Activated CD4-positive, alpha-beta T cell treated with anti-CD3 and anti-CD28 coated beads, Interleukin-2, amount 50 U/mL, for 4 hours (primary cell): ENCODE results near the gene HLA-DRB1.
"Not testable (repeated sequence)": the region's sequence is repeated elsewhere in the genome, so short reads cannot be mapped to it uniquely, and the experiment has no call there.

Source experiments
- DNase-seq, 2 experiments: peaks; one replicate each; pipeline ENCODE4 v3.0.0-alpha.2; 2020

Gene HLA-DRB1

DNA sequence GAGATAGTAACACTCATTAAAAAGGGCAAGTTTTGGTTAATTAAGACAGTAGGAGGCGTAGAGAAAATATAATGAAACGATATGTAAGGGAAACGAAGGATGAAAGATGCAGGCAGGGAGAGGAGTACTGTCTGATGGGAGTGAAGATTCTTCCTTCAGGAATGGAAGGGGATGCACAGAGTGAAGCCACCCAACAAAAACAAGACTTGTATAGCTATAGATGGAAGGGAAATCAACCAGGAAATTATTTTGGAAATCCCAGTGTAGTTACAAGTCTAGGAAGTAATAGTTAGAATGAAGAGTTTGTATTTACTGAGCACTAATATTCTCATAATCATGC is 19.7 kb upstream of the HLA-DRB1 start:
- DNase-seq = no peak

DNA sequence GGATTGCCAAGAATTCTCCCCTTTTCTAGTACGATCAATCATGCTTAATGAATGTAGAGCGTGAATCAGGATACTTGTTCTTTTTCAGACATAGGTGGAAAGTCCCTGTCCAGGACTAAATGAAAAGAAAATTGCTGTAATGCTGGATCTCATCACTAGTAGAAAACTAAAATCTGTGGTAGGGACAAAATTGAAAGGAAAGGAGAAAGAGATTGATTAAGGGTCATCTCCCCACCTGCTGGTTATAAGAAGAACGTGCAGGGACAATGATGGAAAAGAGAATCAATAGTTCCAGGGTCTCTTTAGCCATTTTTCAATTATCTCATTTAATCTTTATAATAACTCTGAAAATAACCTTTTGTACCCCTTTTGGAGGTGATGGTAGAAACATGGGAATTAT is 18.7 kb upstream of the HLA-DRB1 start:
- DNase-seq = no peak

DNA sequence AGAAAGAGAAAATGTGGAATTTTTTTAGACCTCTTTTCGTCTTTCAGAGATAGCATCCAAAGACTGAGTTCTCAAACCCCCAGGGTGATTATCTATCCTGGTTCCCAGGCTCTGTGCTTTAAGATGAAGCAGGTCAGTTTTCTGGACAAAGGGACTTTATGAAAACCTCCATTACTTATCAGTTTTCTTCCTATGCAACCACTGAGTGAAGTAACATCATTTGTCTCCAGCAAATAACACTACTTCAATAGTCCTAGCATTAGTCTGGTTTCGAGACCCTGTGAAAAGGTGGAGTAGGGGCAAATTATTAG is 18.3 kb upstream of the HLA-DRB1 start:
- DNase-seq = no peak

DNA sequence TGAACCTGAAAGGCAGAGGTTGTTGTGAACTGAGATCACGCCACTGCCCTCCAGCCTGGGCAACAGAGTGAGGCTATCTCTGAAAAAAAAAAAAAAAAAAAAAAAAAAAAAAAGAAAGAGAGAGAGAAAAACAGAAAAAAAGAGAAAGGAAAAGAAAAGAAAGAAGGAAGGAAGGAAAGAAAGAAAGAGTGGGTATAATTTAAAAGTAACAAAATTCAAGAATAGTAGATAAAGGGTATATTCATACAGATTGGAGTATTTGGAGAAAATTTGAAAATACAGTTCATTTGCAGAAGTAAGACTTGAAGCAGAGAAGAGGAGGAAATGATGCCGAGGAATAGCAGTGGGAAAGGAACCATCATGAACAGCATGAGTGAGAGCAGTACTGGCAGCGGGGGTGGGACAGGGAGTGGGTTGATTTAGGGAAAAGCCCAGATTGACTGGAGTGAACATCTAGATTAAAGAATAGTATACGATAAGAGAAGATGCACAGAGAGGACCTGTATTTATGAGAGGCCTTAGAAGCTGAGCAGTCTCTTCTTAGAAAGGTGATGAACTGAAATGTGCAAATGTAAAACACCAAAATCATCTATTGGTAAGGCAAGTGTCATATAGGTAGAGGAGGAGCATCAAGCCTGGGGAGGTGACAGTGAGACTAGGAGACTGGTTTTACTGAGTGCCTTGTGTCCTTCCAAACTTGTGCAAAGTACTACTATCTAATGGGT is 17.8 kb upstream of the HLA-DRB1 start:
- DNase-seq = no peak

DNA sequence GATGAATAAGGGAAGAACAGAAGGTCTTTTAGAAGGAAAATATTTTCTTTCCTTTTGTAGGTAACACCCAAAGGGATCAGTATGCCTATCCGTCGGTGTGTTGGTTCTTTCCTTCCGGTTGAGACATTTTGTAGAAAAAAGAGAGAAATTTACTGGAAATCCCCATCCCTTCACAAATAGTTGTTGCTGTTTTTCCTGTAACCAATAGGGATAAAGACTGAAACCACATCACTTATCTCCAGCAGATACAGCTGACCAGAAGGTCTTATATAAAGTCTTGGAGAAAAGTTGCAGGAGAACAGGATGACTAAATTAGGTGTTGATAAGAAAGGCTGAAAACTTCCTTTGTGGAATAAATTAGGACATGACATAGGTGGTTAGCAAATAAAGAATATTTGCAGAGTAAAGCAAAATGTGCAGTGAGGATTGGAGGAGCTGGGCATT is 14.8 kb upstream of the HLA-DRB1 start:
- no peak for DNase-seq

DNA sequence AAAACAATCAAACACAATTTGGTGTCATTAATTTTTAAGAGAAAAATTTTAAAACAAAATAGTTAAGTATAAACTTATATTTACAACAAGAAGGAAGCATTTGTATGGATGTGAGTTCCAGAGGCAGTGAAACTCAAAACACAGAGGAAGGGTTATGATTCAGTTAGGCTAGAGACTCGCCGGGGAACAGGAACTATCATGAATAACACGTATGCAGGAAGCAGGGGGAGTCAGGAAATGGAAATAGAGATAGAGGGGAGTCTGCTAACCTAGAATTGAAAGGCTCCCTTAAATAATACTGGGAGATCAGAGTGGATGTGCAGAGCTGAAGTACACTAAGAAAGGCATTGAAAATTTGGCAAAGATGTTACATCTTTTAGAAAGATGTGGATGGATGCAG is 14.2 kb upstream of the HLA-DRB1 start:
- DNase-seq = no peak

DNA sequence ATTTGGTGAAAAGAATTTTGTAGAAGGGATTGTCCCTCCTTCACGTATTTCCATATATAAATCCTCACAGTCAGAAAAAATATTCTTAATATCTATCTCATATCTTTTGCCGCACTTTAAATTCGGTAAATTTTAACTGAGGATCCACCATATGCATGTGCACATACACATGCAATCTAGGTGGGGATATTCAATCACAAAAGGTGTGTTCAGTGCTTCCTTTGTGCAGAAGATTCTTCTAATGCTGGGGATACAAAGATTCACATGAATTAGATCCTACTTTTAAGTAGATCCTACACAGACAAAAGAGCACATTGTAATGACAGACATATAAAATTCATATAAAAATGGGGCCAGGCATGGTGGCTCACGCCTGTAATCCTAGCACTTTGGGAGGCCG is 13.6 kb upstream of the HLA-DRB1 start:
- DNase-seq = no peak

DNA sequence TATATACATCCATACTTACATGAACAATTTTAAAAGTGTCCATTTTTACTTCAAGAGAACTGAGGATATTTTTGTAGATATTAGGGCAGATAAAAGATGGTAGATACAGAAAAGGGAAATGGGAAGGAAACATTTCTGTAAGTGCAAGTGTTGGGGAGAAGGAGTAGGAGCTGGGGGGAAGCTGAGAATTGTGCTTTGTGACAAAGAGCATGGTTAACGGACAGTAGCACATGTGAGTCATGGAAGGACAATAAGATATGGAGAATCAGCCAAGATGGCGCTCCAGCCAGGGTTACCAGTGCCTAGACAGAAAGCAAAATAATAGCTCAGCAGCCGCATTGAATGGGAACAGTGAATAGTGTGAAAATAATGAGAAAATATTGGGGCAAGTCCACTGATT is 12.7 kb upstream of the HLA-DRB1 start:
- no peak for DNase-seq

DNA sequence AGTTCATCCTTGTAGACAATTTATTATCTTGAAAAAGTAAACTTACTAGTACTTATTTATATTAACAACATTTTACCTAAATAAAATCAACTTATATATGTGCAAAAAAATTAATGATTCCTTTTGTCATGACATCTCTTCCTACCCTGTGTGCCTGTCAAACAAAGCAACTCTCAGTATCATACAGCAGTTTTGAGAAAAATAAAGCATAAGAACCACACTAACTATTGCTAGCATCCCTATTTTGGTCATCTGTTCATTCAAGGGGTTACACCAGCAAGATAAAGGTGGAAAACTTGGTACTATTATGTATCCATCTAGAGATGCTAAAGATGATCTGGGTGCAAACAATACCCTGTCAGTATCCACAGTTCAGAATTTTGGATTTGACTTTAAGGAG is 7.4 kb upstream of the HLA-DRB1 start:
- DNase-seq = no peak

DNA sequence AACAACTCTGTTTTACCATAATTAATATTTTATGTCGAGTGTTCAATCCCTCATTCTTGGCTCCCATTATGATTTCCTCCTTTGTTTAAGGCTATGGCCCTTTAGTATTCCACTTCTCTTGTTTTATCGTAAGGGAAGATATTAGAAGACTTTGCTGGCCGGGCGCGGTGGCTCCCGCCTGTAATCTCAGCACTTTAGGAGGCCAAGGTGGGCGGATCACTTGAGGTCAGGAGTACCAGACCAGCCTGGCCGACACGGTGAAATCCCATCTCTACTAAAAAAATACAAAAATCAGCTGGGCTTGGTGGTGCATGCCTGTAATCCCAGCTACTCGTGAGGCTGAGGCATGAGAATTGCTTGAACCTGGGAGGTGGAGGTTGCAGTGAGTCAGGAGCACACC is 1.1 kb upstream of the HLA-DRB1 start:
- not testable (repeated sequence) for DNase-seq

DNA sequence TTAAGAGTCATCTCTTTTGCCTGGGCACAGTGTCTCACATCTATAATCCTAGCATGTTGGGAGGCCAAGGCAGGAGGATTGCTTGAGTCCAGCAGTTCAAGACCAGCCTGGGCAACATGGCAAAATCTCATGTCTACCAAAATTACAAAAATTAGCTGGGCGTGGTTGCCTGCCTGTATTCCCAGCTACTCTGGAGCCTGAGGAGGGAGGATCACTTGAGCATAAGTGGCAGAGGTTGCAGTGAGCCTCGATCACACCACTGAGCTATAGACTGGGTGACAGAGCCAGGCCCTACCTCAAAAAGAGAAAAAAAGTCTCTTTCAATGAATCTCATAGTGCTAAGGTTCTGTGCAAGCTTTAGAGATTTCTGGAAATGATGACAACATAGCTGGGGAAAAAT is 1.5 kb downstream of the HLA-DRB1 start:
- DNase-seq = no peak

DNA sequence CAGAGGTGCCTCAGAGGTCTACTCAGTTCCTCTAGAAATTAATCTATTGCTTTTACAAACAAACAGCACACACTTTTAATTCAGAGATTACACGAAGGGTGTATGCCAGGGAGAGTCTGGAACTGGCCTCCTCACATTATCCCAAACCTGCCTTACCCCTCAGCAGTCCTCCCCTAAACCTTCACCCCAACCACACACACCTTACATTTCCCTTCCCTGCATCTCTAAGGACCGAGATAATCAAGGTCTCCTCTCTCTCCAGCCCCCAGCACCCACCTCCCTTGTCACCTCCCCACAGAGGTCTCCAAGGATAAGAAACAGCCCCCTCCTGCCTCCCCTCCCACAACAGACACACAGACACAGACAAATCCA is 6.1 kb downstream of the HLA-DRB1 start:
- DNase-seq = no peak

DNA sequence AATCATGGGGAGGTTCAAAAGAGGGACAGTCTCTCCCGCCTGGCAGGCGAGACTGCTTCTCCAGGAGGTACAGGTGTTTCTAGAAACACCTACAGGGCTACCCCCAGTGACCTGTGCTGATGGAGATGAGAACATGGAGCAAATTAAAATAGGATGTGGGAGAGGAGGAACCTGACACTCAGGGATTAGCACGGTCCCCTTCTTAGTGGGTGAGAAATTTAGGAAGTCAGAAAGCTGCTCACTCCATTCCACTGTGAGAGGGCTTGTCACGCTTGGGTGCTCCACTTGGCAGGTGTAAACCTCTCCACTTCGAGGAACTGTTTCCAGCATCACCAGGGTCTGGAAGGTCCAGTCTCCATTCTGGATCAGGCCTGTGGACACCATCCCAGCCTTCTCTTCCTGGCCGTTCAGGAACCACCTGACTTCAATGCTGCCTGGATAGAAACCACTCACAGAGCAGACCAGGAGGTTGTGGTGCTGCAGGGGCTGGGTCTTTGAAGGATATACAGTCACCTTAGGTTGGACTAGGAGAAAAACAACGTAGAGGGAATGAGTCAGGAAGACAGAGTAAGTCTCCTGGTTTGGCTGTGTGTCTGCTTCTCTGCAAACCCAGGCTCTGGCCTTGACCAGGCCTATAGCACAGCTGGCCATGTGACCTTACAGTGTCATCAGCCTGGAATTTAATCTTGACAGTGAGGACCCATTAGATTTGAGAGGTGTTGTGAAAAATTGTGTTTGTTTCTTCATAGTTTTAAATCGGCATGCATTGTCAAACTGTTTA is 8.1 kb downstream of the HLA-DRB1 start:
- no peak for DNase-seq

DNA sequence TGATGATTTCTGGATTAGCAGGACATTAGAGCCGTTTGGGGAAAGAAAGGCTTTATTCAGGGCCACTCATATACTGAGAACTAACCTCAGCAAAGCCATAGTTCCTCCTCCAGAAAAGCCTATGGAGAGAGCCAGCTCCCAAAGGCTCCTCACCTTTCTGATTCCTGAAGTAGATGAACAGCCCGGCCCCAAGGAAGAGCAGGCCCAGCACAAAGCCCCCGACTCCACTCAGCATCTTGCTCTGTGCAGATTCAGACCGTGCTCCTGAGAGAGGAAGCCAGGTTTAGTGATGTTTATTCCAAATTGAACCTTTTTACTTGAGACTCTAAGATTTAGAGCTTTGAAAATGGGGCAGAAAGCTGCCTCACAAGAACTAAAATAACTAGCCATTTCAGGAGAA is 9.1 kb downstream of the HLA-DRB1 start:
- DNase-seq = no peak

DNA sequence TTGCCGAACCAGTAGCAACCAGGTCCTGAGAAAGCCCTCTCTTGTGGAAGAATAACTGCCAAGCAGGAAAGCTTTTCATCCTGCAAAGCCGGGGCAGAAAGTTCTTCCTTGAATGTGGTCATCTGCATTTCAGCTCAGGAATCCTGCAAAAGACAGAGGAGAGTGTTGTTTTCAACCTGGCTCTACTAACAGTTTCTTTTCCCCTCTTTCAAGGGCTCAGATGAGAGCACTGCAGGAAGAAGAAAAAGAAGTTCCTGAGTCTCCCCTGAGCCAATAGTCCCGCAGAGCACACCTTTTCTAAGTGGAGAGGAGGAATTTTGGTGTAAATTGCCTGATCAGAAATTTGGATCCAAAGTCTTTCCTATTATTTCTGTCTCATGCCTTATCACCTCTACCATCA is 10.7 kb downstream of the HLA-DRB1 start:
- DNase-seq = no peak

DNA sequence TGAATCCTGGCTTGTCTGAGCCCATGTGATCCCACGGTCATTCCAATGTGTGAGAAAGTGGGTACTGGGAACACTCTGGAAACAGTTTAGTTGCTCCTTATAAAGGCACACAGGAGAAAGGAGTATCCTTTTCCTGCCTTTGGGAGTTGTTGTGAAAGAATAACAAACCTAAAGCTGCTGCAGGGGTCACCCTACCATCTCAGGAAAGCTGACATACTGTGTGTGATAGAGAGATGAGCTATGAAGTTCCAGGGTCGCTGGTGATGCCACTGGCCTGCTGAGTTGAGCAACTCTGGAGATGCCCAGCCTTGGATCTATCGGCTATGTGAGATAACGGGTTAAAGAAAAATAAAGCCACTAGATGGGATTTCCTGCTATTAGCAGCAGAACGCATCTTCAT is 12.2 kb downstream of the HLA-DRB1 start:
- not testable (repeated sequence) for DNase-seq

DNA sequence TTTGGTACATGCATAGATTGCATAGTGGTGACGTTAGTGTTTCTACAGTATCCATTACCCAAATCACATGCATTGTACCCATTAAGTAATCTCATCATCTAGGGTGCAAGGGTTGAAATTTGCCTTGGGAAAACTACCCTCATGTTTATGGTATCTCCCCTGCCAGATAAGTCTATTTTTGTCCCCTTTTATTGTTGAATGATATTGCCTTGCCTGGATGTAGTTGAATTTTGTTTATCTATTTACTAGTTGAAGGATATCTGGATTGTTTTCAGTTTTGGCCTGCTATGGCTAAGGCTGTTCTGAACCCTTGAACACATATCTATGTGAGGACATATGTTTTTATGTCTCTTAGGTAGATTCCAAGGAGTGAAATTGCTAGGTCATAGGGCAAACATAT is 13.4 kb downstream of the HLA-DRB1 start:
- no peak for DNase-seq

DNA sequence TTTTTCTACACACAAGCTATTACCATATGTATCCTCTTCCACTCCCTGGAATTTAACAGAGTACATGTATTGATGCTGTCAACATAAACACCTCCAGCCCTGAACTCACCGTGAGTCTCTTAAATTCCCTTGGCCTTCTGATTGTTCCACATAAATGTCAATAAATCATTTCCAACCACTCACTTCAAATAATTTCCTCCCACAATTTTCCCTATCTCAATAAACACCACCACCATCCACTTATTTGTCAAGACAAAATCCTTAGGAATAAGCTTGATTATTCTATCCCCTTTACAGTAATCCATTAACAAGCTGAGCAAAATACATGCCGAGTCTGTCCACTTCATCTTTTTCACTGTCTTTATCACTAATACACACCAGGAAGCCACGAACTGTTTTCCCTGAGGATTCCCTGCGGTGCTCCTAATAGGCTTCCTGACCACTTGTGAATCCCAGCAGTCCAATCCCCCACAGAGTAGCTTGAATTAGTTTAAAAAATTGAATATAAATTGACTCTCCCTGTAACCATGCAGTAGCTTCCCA is 19.2 kb downstream of the HLA-DRB1 start:
- no peak for DNase-seq

DNA sequence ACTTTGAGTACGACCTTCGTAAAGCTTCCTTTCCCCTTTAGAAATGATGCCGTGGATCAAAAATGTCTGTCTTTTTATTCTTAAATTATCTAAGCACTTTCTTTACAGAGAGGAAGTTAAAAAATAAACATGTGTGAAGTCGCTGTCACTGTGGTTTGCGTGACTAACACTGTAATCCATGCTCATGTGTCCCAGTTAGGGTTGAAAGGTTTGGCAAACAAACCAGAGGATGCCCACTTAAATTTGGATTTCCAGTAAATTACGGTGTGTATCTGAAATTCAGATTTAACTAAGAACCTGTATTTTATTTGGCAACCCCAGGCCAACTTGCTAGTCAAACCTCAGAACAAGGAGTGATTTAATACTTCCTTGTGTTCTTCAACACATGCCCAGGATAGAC is 21.1 kb downstream of the HLA-DRB1 start:
- DNase-seq = no peak

DNA sequence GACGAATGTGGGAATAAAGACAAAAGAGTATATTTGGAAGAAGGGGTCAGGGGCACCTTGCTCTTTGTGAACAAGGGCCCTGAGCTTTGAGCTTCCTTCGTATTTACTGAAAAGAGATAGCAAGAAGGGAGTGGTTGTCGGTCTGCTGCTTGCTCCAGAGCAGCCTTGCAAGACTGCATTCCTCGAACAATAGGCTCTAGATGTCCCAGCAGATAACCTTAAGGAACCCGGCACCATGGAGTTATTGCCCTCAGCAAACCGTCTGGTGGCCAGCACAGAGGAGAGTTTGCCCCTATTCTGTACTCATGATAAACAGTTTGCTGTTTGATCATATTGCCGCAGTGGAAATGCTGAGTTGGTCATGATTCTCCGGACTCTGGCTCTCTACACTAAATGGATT is 22.7 kb downstream of the HLA-DRB1 start:
- no peak for DNase-seq

DNA sequence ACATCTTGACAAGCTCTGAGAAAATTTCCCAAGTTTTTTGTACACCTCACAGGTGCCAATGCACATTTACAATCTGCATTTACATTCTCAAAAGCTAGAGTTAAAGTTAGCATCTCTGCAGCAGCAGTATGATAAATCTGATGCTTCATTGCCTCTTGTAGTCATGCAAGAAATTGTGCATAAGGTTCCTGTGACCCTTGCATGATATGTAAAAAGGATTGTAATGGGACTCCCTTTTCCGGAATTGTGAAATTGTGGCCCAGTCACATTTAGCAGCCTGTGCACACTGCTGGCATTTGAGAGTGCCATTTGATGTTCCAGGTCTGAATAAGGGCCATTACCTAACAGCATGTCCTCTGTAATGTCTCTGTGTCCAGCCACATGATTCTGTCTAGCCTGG is 24.1 kb downstream of the HLA-DRB1 start:
- DNase-seq = no peak

DNA sequence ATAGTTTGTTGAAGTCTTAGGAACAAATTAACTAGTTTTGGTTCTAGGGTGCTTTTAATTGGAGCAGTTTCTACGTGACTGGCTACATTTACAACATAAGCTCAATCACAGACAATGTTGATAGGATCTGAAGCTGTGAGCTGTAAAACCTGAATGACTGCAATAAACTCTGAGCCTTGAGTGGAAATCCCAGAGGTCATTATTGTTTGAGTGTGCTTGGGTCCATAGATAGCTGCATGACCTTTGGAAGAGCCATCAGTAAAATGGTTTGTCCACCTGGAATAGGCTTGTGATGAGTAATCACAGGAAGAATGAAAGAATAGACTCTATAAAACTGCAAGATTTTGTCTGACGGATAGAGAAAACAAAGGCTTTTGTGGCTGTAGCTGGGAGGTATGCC is 26.7 kb downstream of the HLA-DRB1 start:
- DNase-seq = no peak

DNA sequence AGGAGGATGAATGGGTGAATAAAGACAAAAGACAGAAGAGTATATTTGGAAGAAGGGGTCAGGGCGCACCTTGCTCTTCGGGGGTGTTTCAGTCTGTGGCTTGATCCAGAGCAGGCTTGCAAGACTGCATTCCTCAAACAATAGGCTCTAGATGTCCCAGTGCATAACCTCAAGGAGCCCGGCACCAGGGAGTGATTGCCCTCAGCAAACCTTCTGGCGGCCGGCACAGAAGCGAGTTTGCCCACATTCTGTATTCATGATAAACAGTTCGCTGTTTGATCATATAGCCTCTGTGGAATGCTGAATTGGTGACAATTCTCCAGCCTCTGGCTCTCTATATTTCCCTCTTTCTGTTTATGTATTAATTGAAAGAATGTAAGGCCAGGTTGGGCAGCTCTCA is 29.9 kb downstream of the HLA-DRB1 start:
- DNase-seq = no peak

DNA sequence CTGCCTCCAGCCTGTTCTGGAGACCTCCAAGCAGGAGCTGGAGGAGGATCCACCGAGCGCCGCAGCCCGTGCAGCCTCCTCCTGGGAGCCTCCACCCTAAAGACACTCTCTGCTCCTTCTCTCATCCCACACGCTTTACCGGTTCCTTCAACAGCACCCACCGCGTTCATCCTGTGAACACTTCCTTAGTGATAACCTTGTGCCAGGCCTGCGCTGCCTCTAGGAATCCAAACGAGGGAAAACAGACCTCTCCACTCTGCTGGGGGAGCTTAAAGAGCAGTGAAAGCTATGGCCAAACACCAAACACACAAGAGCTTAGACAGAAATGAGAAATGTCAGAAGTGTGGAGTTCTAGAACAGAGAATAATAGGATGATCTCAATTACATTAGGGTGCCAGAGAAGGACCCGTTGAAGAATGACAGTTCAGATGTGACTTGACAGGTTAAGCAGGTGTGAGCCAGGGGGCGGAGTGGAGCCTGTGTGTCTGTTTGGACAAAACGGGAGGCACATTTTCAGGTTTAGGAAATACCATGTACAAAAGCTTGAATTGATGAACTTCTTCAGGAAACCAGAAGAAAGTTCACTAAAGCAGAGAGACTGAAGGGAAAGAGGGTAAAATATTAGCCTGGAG is 31.1 kb downstream of the HLA-DRB1 start:
- DNase-seq = no peak
